HepG2 (cell line): ENCODE measurements around the gene RBM15B. TPM values are rescaled to one million over a fixed set of nuclear protein-coding genes. Genes with fewer than 3 reads are reported as not detected.

ENCODE experiments used
- ATAC-seq: fragments of 200-7000 bp; cut with Tn5 transposase; 3 replicates; pipeline ENCODE4 v1.9.1; 2020; ENCODE audit warnings: mild to moderate bottlenecking, moderate library complexity
- BruUV-seq: library from RNA; stranded (reverse); fragments of 400-500 nt; replicated peaks from 2 replicates; lab custom pipeline; 2021; lab: Mats Ljungman, UMichigan
- CTCF ChIA-PET: fragments of 300-600 bp; formaldehyde crosslinking; extraction: SDS; loops from one replicate; lab custom pipeline; 2021; ENCODE audit warnings: low total read pairs, inconsistent platforms, low intra/inter-chr PET ratio; lab: Yijun Ruan, JAX
- POLR2A ChIA-PET: fragments of 350-600 bp; sonication (Branson Sonifier 250); formaldehyde crosslinking; loops from one replicate; lab custom pipeline; 2020; ENCODE audit warnings: antibody characterized with exemption, inconsistent platforms; lab: Yijun Ruan, JAX
- DNase-seq: peaks from one replicate; pipeline ENCODE4 v3.0.0-alpha.2; 2015; ENCODE audit warnings: low spot score
- FAIRE-seq: peaks from 3 replicates; lab custom pipeline; 2011; peaks lifted over from hg19 to GRCh38; lab: Jason Lieb, UNC
- H2AFZ ChIP-seq: one replicate; pipeline ENCODE4 v1.6.1; 2011; ENCODE audit warnings: low read length, inconsistent platforms
- H3K27ac ChIP-seq: fragments of 300-600 bp; 3 replicates; pipeline ENCODE4 v1.8.0; 2011; ENCODE audit warnings: mixed run types, mild to moderate bottlenecking, mixed read lengths, low read length, inconsistent platforms; ENCODE audit not compliant: insufficient read depth; ENCODE audit errors: extremely low read length
- H3K27me3 ChIP-seq, 2 experiments: fragments of 200-600 bp in 1 of 2; 2 replicates in 1 of 2; 3 replicates in 1 of 2; pipeline versions ENCODE4 v1.6.0 to v1.8.0; 2011; ENCODE audit warnings: low read length in 2 of 2, mild to moderate bottlenecking in 2 of 2, moderate library complexity in 2 of 2, inconsistent platforms in 1 of 2; ENCODE audit not compliant: insufficient read depth in 2 of 2, control insufficient read depth in 1 of 2
- H3K36me3 ChIP-seq, 2 experiments: fragments of 200-600 bp in 1 of 2; replicated peaks in 1 of 2; 2 replicates in 1 of 2; 3 replicates in 1 of 2; pipeline versions ENCODE4 v1.5.1 to v1.8.0; 2011; ENCODE audit warnings: low read length in 2 of 2, inconsistent platforms in 1 of 2; ENCODE audit not compliant: insufficient read depth in 2 of 2, control insufficient read depth in 1 of 2
- H3K4me1 ChIP-seq: 2 replicates; pipeline ENCODE4 v1.5.1; 2012; ENCODE audit warnings: low read length, inconsistent platforms; ENCODE audit not compliant: insufficient read depth
- H3K4me2 ChIP-seq: 2 replicates; pipeline ENCODE4 v1.6.0; 2011; ENCODE audit warnings: low read depth, low read length, inconsistent platforms
- H3K4me3 ChIP-seq, 3 experiments: fragments of 200-600 bp in 1 of 3; sonication (generic), shearing (Covaris generic) in 1 of 3; replicated peaks in 1 of 3; 2 replicates each; pipeline ENCODE4 v1.5.1; 2011 to 2016; ENCODE audit warnings: low read length in 3 of 3, inconsistent platforms in 2 of 3, low read depth in 2 of 3, mild to moderate bottlenecking in 2 of 3, control low read depth in 1 of 3, mixed read lengths in 1 of 3; ENCODE audit not compliant: insufficient read depth in 1 of 3
- H3K79me2 ChIP-seq: one replicate; pipeline ENCODE4 v1.6.1; 2011; ENCODE audit warnings: low read length, inconsistent platforms; ENCODE audit not compliant: insufficient read depth
- H3K9ac ChIP-seq: 2 replicates; pipeline ENCODE4 v1.6.0; 2011; ENCODE audit warnings: mild to moderate bottlenecking, low read depth, low read length, inconsistent platforms; ENCODE audit not compliant: insufficient read depth
- H3K9me3 ChIP-seq: 2 replicates; pipeline ENCODE4 v1.5.1; 2012; ENCODE audit warnings: mild to moderate bottlenecking, low read length
- H4K20me1 ChIP-seq: 2 replicates; pipeline ENCODE4 v1.6.0; 2011; ENCODE audit warnings: inconsistent platforms, mild to moderate bottlenecking, low read length, moderate library complexity; ENCODE audit not compliant: insufficient read depth
- ASH2L ChIP-seq: fragments of 300-600, 200-600 bp; sonication (generic); IDR thresholded peaks from 2 replicates; pipeline ENCODE4 v1.7.0; 2017; ENCODE audit warnings: low read depth, mild to moderate bottlenecking, moderate library complexity, mixed read lengths, low read length; ENCODE audit not compliant: insufficient read length
- CCAR2 ChIP-seq: fragments of 200-400 bp; formaldehyde crosslinking; optimal IDR thresholded peaks from 2 replicates; pipeline ENCODE3; 2018; ENCODE audit warnings: low read depth, mild to moderate bottlenecking, low read length, moderate library complexity
- ESRRA ChIP-seq: sonication (generic); formaldehyde crosslinking; IDR thresholded peaks from 2 replicates; pipeline ENCODE4 v1.5.1; 2020; ENCODE audit warnings: mild to moderate bottlenecking, low read depth, missing genetic modification reagents
- KDM5B ChIP-seq: sonication (generic); formaldehyde crosslinking; IDR thresholded peaks from 2 replicates; pipeline ENCODE4 v1.4.0; 2020; ENCODE audit warnings: missing genetic modification reagents, mild to moderate bottlenecking, borderline replicate concordance
- MTF1 ChIP-seq: sonication (generic); formaldehyde crosslinking; IDR thresholded peaks from 2 replicates; pipeline ENCODE4 v1.5.0; 2020; ENCODE audit warnings: missing genetic modification reagents
- SMAD3 ChIP-seq: sonication (generic); formaldehyde crosslinking; IDR thresholded peaks from 2 replicates; pipeline ENCODE4 v1.4.0; 2020; ENCODE audit warnings: missing genetic modification reagents
- TGIF2 ChIP-seq: IDR thresholded peaks from 2 replicates; pipeline ENCODE4 v1.6.1; 2016; ENCODE audit warnings: control low read depth, missing compliant biosample characterization
- ZBTB7B ChIP-seq: sonication (generic); formaldehyde crosslinking; IDR thresholded peaks from 2 replicates; pipeline ENCODE4 v1.4.0; 2020; ENCODE audit warnings: missing genetic modification reagents
- ZFY ChIP-seq: sonication (generic); formaldehyde crosslinking; IDR thresholded peaks from 2 replicates; pipeline ENCODE4 v1.4.0; 2020; ENCODE audit warnings: missing genetic modification reagents
- ZMYM3 ChIP-seq: sonication (generic); formaldehyde crosslinking; IDR thresholded peaks from 2 replicates; pipeline ENCODE4 v1.5.1; 2020; ENCODE audit warnings: mild to moderate bottlenecking, missing genetic modification reagents
- ZNF337 ChIP-seq: sonication (generic); formaldehyde crosslinking; IDR thresholded peaks from 2 replicates; pipeline ENCODE4 v1.5.1; 2020; ENCODE audit warnings: missing genetic modification reagents, low read depth, mild to moderate bottlenecking, borderline replicate concordance
- ZNF652 ChIP-seq: IDR thresholded peaks from 2 replicates; pipeline ENCODE4 v1.6.1; 2016; ENCODE audit warnings: low read depth, borderline replicate concordance
- ZNF773 ChIP-seq: sonication (generic); formaldehyde crosslinking; IDR thresholded peaks from 2 replicates; pipeline ENCODE4 v1.4.0; 2020; ENCODE audit warnings: missing genetic modification reagents, borderline replicate concordance
- WGBS: methylation state at CpG from one replicate; pipeline ENCODE4 v1.1.6; 2017; ENCODE audit warnings: low lambda C conversion rate; 5-methylcytosine and 5-hydroxymethylcytosine counted together
- in situ Hi-C: cut with HindIII; loops from 2 replicates; pipeline ENCODE4 v1.10.0; 2017; ENCODE audit warnings: low pct_unique_long_range_greater_than_20kb; ENCODE audit not compliant: extremely low pct_ligation_motif_present
- intact Hi-C: fragments of 100-400 bp; cut with micrococcal nuclease; formaldehyde crosslinking; loops from one replicate; pipeline ENCODE4 v1.10.0; 2022; ENCODE audit not compliant: unreplicated experiment
- polyA plus RNA-seq, 8 experiments: library from polyadenylated mRNA; depleted of rRNA in 3 of 8; stranded (reverse) in 7 of 8; unstranded in 1 of 8; fragments of >200 nt; fragmentation: Illumina TruSeq in 4 of 8; extraction: Trizol in 4 of 8; gene quantifications; 2 replicates each; pipeline versions ENCODE4 v1.2.1 to v1.2.3, GENCODE V29; 2011 to 2016; ENCODE audit warnings: low read depth in 4 of 8, missing spikeins in 1 of 8, mixed read lengths in 1 of 8; ENCODE audit not compliant: insufficient read depth in 1 of 8
- total RNA-seq, 5 experiments: library from RNA; depleted of rRNA; stranded (reverse); fragments of >200 nt; fragmentation: Illumina TruSeq; extraction: Trizol; gene quantifications; 2 replicates each; pipeline ENCODE4 v1.2.3, GENCODE V29; 2016; ENCODE audit warnings: low read depth in 1 of 5

Gene RBM15B
- total and polyA plus RNA-seq, 2 of the 13 experiments (the other 11 are each of a cell fraction or from before 2014, with no cell fraction given) = 8.2 to 19.3 TPM

- no TSS peak for BruUV-seq
- peaks cover 2 to 25% of the 10 kb centered on the region in 2 experiments; a peak in 4 of 5 replicates for H3K27me3 ChIP-seq
- TF ChIP-seq ZMYM3 (no peak), ZNF337 (CRISPR knock-in tag) (no peak), TGIF2 (no peak), ASH2L (no peak), ZFY (CRISPR knock-in tag) (no peak), ZNF652 (CRISPR knock-in tag) (no peak), ZNF773 (no peak), CCAR2 (no peak), ESRRA (CRISPR knock-in tag) (no peak), SMAD3 (CRISPR knock-in tag) (no peak), KDM5B (CRISPR knock-in tag) (no peak), MTF1 (CRISPR knock-in tag) (no peak), ZBTB7B (CRISPR knock-in tag) (no peak)
- POLR2A ChIA-PET = no interaction called here
- no peak overlapping the region for H2AFZ ChIP-seq
- no peak overlapping the region for H3K4me3 ChIP-seq
- intact Hi-C loops (no loop called here), in situ Hi-C loops (no loop called here)
- H4K20me1 ChIP-seq = no peaks in the 10 kb centered on the region
- no peaks in the 10 kb centered on the region for H3K79me2 ChIP-seq
- CTCF ChIA-PET = no interaction called here
- FAIRE-seq (no peak), ATAC-seq (no peak), DNase-seq (no peak)
- no peak overlapping the region for H3K27ac ChIP-seq
- no peaks in the 10 kb centered on the region for H3K36me3 ChIP-seq
- WGBS = 0% methylated on average over 4 of the region's 4 CpGs
- no peaks in the 10 kb centered on the region for H3K9me3 ChIP-seq
- H3K4me2 ChIP-seq = no peak overlapping the region
- H3K4me1 ChIP-seq = no peaks in the 10 kb centered on the region
- H3K9ac ChIP-seq = no peak overlapping the region
These were observed 33.2 kb upstream of the RBM15B start for GRCh38 chr3:51357856-51358255.
